Activated naive CD4-positive, alpha-beta T cell treated with anti-CD3 and anti-CD28 coated beads, Interleukin-2, amount 10 ng/mL, durations not matched to agents 5 hours and 36 hours (primary cell): ENCODE measurements around the gene RUSC1. TPM values are rescaled to one million over a fixed set of nuclear protein-coding genes. Genes with fewer than 3 reads are reported as not detected.

ENCODE experiments used
- microRNA-seq: library from miRNA; unstranded; fragments of <30 nt; microRNA quantifications from one replicate; pipeline ENCODE4 v1.2.0, GENCODE V29; 2022; ENCODE audit warnings: borderline microRNAs expressed, borderline replicate concordance
- total RNA-seq, 2 experiments: library from RNA; stranded (reverse); gene quantifications; one replicate each; pipeline ENCODE4 v1.2.3, GENCODE V29; 2021

RUSC1 gene, protein sequence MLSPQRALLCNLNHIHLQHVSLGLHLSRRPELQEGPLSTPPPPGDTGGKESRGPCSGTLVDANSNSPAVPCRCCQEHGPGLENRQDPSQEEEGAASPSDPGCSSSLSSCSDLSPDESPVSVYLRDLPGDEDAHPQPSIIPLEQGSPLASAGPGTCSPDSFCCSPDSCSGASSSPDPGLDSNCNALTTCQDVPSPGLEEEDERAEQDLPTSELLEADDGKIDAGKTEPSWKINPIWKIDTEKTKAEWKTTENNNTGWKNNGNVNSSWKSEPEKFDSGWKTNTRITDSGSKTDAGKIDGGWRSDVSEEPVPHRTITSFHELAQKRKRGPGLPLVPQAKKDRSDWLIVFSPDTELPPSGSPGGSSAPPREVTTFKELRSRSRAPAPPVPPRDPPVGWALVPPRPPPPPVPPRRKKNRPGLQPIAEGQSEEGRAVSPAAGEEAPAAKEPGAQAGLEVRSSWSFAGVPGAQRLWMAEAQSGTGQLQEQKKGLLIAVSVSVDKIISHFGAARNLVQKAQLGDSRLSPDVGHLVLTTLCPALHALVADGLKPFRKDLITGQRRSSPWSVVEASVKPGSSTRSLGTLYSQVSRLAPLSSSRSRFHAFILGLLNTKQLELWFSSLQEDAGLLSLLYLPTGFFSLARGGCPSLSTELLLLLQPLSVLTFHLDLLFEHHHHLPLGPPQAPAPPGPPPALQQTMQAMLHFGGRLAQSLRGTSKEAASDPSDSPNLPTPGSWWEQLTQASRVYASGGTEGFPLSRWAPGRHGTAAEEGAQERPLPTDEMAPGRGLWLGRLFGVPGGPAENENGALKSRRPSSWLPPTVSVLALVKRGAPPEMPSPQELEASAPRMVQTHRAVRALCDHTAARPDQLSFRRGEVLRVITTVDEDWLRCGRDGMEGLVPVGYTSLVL
- 10 to 100 TPM; 22.4 to 24.5 TPM for total RNA-seq

GRCh38 chr1:155320661-155321617 lies at the start of gene RUSC1:
TSS of gene RUSC1 (plus strand) at chr1:155320894. CDS start at chr1:155321774, 880 bp downstream.

GRCh38 chr1:155273343-155274245 lies 47.1 kb upstream of the RUSC1 start, which contains the start of gene CLK2:
TSS of gene CLK2 (minus strand) at chr1:155273504. CDS start at chr1:155270977, 2,527 bp downstream.

GRCh38 chr1:155277070-155277901 lies 43.4 kb upstream of the RUSC1 start, which contains the start of gene HCN3:
TSS of gene HCN3 (plus strand) at chr1:155277463. CDS start at chr1:155277591, 128 bp downstream.

DNA sequence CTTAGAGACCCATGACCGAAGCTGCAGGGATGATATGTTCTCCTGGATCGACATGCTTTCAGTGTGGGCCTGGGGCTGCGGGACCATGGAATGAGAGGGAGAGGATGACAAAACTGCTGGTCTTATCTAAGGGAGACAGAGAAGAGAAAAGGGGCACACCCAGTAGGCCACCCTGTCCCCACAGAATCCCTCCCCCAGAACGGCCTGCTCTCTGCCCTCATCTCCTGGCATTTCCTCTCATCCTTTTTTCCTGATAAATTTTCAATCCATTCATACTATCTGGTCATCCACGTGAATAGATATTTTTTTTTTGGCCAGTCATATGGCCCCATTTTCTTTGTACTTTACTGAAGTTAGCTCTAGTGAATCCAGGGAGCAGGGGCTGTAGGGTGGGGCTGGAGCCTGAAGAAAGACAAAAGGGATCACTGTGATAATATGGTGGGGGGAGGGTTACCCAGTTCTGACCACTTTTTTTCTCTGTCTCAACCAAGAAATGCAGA lies 19.3 kb upstream of the RUSC1 start, which contains the start of gene PKLR:
TSS of gene PKLR (minus strand) at position 97 of the 500 bp plus-strand sequence. CDS start at position 54, 43 bp downstream.

DNA sequence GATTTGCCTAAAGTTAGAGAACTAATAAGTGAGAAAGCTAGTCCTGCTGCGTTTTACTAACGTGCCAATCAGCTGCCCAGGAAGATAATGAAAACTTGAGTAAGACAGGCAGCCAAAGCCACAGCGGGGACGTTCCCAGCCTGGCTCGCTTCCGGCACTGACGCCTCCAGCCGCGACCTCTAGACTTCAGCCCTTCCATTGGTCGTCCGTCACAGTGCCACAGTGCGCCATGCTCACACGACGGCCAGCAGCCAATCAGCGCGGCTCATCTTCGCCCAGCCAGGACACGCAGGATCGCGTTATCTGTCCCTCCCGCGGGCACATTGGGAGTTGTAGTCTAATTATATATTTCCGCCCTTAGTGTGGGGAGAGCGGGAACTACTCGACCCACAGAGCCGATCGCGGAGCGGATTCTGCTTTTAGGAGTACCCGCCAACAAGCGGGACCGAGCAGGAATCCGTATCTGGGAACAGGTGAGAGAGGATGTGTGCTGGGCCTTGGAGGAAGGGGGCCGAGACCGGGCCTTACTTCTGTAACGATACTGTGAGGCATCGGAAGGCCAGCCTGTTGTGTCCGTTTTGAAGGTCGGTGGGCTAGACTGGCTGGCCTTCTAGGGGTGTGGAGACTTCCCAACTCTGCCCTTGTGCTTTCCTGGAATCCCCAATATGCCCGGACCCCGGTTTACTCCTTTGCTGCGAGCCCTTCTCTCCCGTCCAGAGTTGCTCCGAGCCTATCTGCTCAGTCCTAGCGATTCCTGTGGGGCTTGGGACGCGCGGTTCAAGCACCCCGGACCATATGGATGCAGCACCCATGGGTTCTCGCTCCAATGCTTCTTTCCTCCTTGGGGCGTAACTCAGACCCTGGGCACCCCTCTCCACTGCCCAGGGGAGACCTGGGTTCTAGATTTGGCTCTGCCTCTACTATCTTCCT lies 11.9 kb upstream of the RUSC1 start, which contains the start of gene FDPS:
TSS of gene FDPS (plus strand) at position 374 of the 930 bp plus-strand sequence. CDS start 924 bp downstream, outside the sequence.

Small RNA genes within 50 kb of the gene (microRNA-seq; reads per million reads assigned to microRNA genes)
- gene MIR555 = not detected

Other genes with a start within 250 kb of the RUSC1 start
- 1 to 10 TPM; 4.1 to 4.2 TPM for gene EFNA3, start 242.1 kb upstream of the RUSC1 start, total RNA-seq
- gene EFNA1, start 193.0 kb upstream of the RUSC1 start, total RNA-seq = under 1 TPM; 0.25 to 0.26 TPM
- 10 to 100 TPM; 44.1 to 49.0 TPM for gene SLC50A1, start 185.0 kb upstream of the RUSC1 start, total RNA-seq
- gene DPM3, start 180.4 kb upstream of the RUSC1 start, total RNA-seq = 10 to 100 TPM; 60.3 to 66.8 TPM
- gene KRTCAP2, start 147.6 kb upstream of the RUSC1 start, total RNA-seq = 100 to 1,000 TPM; 173 to 190 TPM
- gene TRIM46, start 147.0 kb upstream of the RUSC1 start, total RNA-seq = 10 to 100 TPM; 16.4 to 19.1 TPM
- 10 to 100 TPM; 28.2 to 31.5 TPM for gene THBS3, start 113.0 kb upstream of the RUSC1 start, total RNA-seq
- gene MTX1, start 112.2 kb upstream of the RUSC1 start, total RNA-seq = 10 to 100 TPM; 30.3 to 30.6 TPM
- 10 to 100 TPM; 21.1 to 23.2 TPM for gene ENTREP3, start 65.4 kb upstream of the RUSC1 start, total RNA-seq
- gene SCAMP3, start 58.5 kb upstream of the RUSC1 start, total RNA-seq = 10 to 100 TPM; 83.3 to 85.5 TPM
- gene CLK2, start 47.4 kb upstream of the RUSC1 start, total RNA-seq = 100 to 1,000 TPM; 100 to 104 TPM
- 1 to 10 TPM; 4.3 TPM for gene HCN3, start 43.4 kb upstream of the RUSC1 start, total RNA-seq
- not detected for gene PKLR, start 19.5 kb upstream of the RUSC1 start, total RNA-seq
- 100 to 1,000 TPM; 277 to 292 TPM for gene FDPS, start 12.0 kb upstream of the RUSC1 start, total RNA-seq
- gene ASH1L, start 241.9 kb downstream of the RUSC1 start, total RNA-seq = 10 to 100 TPM; 46.7 to 47.4 TPM